H1 (cell line): Measurements from ENCODE around the gene SH3D19. TPM values are rescaled to one million over a fixed set of nuclear protein-coding genes. Genes with fewer than 3 reads are reported as not detected.

Experiments
- CTCF ChIA-PET: fragments of 300-600 bp; sonication (Branson Sonifier 250); formaldehyde crosslinking; loops from one replicate; lab custom pipeline; 2021; ENCODE audit not compliant: partially characterized antibody; lab: Charles Lee
- POLR2A ChIA-PET: fragments of 300-600 bp; sonication (Branson Sonifier 250); formaldehyde crosslinking; loops from one replicate; lab custom pipeline; 2021; ENCODE audit warnings: inconsistent platforms; ENCODE audit not compliant: partially characterized antibody; lab: Charles Lee
- DNase-seq, 2 experiments: peaks; one replicate each; pipeline versions ENCODE4 v3.0.0 to v3.0.0-alpha.2; 2010 to 2022; ENCODE audit warnings: low spot score in 2 of 2, low read depth in 1 of 2, mixed read lengths in 1 of 2
- FAIRE-seq: peaks from 2 replicates; lab custom pipeline; 2011; peaks lifted over from hg19 to GRCh38; lab: Jason Lieb, UNC
- H2AFZ ChIP-seq: 2 replicates; pipeline ENCODE4 v1.8.1; 2012; ENCODE audit warnings: low read length, inconsistent platforms
- H2AK5ac ChIP-seq: 2 replicates; pipeline ENCODE4 v1.6.1; 2013; ENCODE audit warnings: low read depth, low read length
- H2BK120ac ChIP-seq: replicated peaks from 2 replicates; pipeline ENCODE3; 2013; ENCODE audit warnings: low read depth, low read length, inconsistent platforms
- H2BK12ac ChIP-seq: 2 replicates; pipeline ENCODE4 v1.6.1; 2013; ENCODE audit warnings: low read depth, low read length
- H2BK15ac ChIP-seq: 2 replicates; pipeline ENCODE4 v1.6.1; 2013; ENCODE audit warnings: low read length
- H2BK20ac ChIP-seq: 2 replicates; pipeline ENCODE4 v1.6.1; 2013; ENCODE audit warnings: low read length
- H2BK5ac ChIP-seq: 2 replicates; pipeline ENCODE4 v1.6.1; 2013; ENCODE audit warnings: low read depth, low read length
- H3K14ac ChIP-seq: 2 replicates; pipeline ENCODE4 v1.6.1; 2013; ENCODE audit warnings: inconsistent platforms; ENCODE audit not compliant: insufficient read length
- H3K18ac ChIP-seq: 2 replicates; pipeline ENCODE4 v1.6.1; 2013; ENCODE audit warnings: low read length; ENCODE audit errors: extremely low read depth
- H3K23ac ChIP-seq: 2 replicates; pipeline ENCODE4 v1.6.1; 2013; ENCODE audit warnings: inconsistent platforms; ENCODE audit not compliant: insufficient read length
- H3K23me2 ChIP-seq: 2 replicates; pipeline ENCODE4 v1.6.1; 2013; ENCODE audit warnings: low read depth, low read length
- H3K27ac ChIP-seq: 2 replicates; pipeline ENCODE4 v1.6.1; 2011; ENCODE audit warnings: low read depth, low read length, inconsistent platforms
- H3K27me3 ChIP-seq, 4 experiments: replicated peaks in 1 of 4; 1 replicate in 1 of 4; 2 replicates in 3 of 4; pipeline versions ENCODE4 v1.6.1 to v1.8.1; 2011 to 2013; ENCODE audit warnings: low read length in 3 of 4, mild to moderate bottlenecking in 3 of 4, inconsistent platforms in 2 of 4, mixed read lengths in 2 of 4, moderate library complexity in 1 of 4; ENCODE audit not compliant: control insufficient read depth in 3 of 4, insufficient read depth in 3 of 4; ENCODE audit errors: extremely low read depth in 1 of 4
- H3K36me3 ChIP-seq, 4 experiments: 2 replicates each; pipeline versions ENCODE4 v1.6.1 to v1.8.1; 2011 to 2013; ENCODE audit warnings: mild to moderate bottlenecking in 4 of 4, low read length in 3 of 4, moderate library complexity in 2 of 4, control low read depth in 1 of 4, inconsistent platforms in 1 of 4; ENCODE audit not compliant: insufficient read depth in 4 of 4, control insufficient read depth in 2 of 4
- H3K4ac ChIP-seq: replicated peaks from 2 replicates; pipeline ENCODE3; 2013; ENCODE audit warnings: low read length, low read depth, mixed read lengths, inconsistent platforms; ENCODE audit not compliant: insufficient read length
- H3K4me1 ChIP-seq, 4 experiments: replicated peaks in 1 of 4; 1 replicate in 1 of 4; 2 replicates in 3 of 4; pipeline versions ENCODE4 v1.6.1 to v1.8.1; 2011 to 2013; ENCODE audit warnings: low read length in 3 of 4, inconsistent platforms in 2 of 4, mixed read lengths in 1 of 4; ENCODE audit not compliant: insufficient read depth in 4 of 4, control insufficient read depth in 3 of 4
- H3K4me2 ChIP-seq, 2 experiments: 2 replicates each; pipeline versions ENCODE4 v1.6.1 to v1.8.1; 2011 to 2013; ENCODE audit warnings: low read depth in 2 of 2, low read length in 2 of 2, control low read depth in 1 of 2, inconsistent platforms in 1 of 2, mild to moderate bottlenecking in 1 of 2; ENCODE audit not compliant: insufficient read depth in 1 of 2
- H3K4me3 ChIP-seq, 4 experiments: fragments of 200-600, 300-600 bp in 1 of 4; sonication (generic), shearing (Covaris generic), sonication (Bioruptor Twin) in 1 of 4; 2 replicates each; pipeline versions ENCODE4 v1.5.1 to v1.8.1; 2011 to 2016; ENCODE audit warnings: low read length in 4 of 4, low read depth in 3 of 4, control low read depth in 2 of 4, inconsistent platforms in 2 of 4, mild to moderate bottlenecking in 2 of 4, mixed read lengths in 1 of 4, moderate library complexity in 1 of 4; ENCODE audit not compliant: insufficient read depth in 2 of 4; ENCODE audit errors: extremely low read depth in 1 of 4
- H3K56ac ChIP-seq: replicated peaks from 2 replicates; pipeline ENCODE3; 2013; ENCODE audit warnings: low read depth, mild to moderate bottlenecking, mixed read lengths, low read length, inconsistent platforms; ENCODE audit not compliant: insufficient read length
- H3K79me1 ChIP-seq: 2 replicates; pipeline ENCODE4 v1.6.1; 2013; ENCODE audit warnings: low read depth, low read length, control low read depth
- H3K79me2 ChIP-seq, 2 experiments: 2 replicates each; pipeline versions ENCODE4 v1.6.1 to v1.8.1; 2012 to 2013; ENCODE audit warnings: low read length in 2 of 2, mild to moderate bottlenecking in 2 of 2, inconsistent platforms in 1 of 2; ENCODE audit not compliant: insufficient read depth in 2 of 2, control insufficient read depth in 1 of 2
- H3K9ac ChIP-seq, 4 experiments: replicated peaks in 1 of 4; 1 replicate in 1 of 4; 2 replicates in 3 of 4; pipeline versions ENCODE4 v1.6.1 to v1.8.1; 2011 to 2013; ENCODE audit warnings: low read depth in 3 of 4, low read length in 3 of 4, control low read depth in 2 of 4, mild to moderate bottlenecking in 2 of 4, moderate library complexity in 2 of 4, inconsistent platforms in 1 of 4; ENCODE audit errors: extremely low read depth in 1 of 4
- H3K9me3 ChIP-seq, 2 experiments: 2 replicates each; pipeline versions ENCODE4 v1.6.1 to v1.8.1; 2012 to 2013; ENCODE audit warnings: mild to moderate bottlenecking in 2 of 2, moderate library complexity in 2 of 2, control low read depth in 1 of 2, inconsistent platforms in 1 of 2, low read depth in 1 of 2, low read length in 1 of 2, mixed read lengths in 1 of 2; ENCODE audit not compliant: insufficient read depth in 2 of 2
- H4K20me1 ChIP-seq, 2 experiments: replicated peaks in 1 of 2; 2 replicates each; pipeline versions ENCODE3 to v1.8.1; 2011 to 2013; ENCODE audit warnings: inconsistent platforms in 2 of 2, low read length in 2 of 2, mild to moderate bottlenecking in 1 of 2; ENCODE audit not compliant: insufficient read depth in 2 of 2, control insufficient read depth in 1 of 2
- H4K5ac ChIP-seq: 2 replicates; pipeline ENCODE4 v1.6.1; 2013; ENCODE audit warnings: low read length, low read depth, mixed read lengths, inconsistent platforms; ENCODE audit not compliant: insufficient read length
- H4K8ac ChIP-seq: 2 replicates; pipeline ENCODE4 v1.8.0; 2013; ENCODE audit warnings: mild to moderate bottlenecking, moderate library complexity, low read length, inconsistent platforms; ENCODE audit not compliant: insufficient read depth; ENCODE audit errors: extremely low read depth
- H4K91ac ChIP-seq: replicated peaks from 2 replicates; pipeline ENCODE3; 2013; ENCODE audit warnings: low read length, mixed read lengths, inconsistent platforms; ENCODE audit not compliant: insufficient read length
- ASH2L ChIP-seq: fragments of 200-600, 300-600 bp; sonication (generic); IDR thresholded peaks from one replicate; pipeline ENCODE4 v1.7.1; 2017; ENCODE audit warnings: low read length
- BRCA1 ChIP-seq: IDR thresholded peaks from 2 replicates; pipeline ENCODE4 v1.6.1; 2012; ENCODE audit warnings: low read depth, low read length, improper control_type of control experiment
- CREB1 ChIP-seq: IDR thresholded peaks from 2 replicates; pipeline ENCODE4 v1.6.1; 2012; ENCODE audit warnings: inconsistent platforms
- JUND ChIP-seq: IDR thresholded peaks from 2 replicates; pipeline ENCODE4 v1.6.1; 2011; ENCODE audit warnings: mild to moderate bottlenecking, improper control_type of control experiment, low read length
- KDM5A ChIP-seq: fragments of 200-600 bp; IDR thresholded peaks from 2 replicates; pipeline ENCODE4 v1.7.1; 2012; ENCODE audit warnings: mild to moderate bottlenecking, low read length, inconsistent platforms, mixed read lengths
- RAD21 ChIP-seq, 2 experiments: IDR thresholded peaks in 1 of 2; conservative IDR thresholded peaks in 1 of 2; 2 replicates each; pipeline ENCODE4 v1.6.1; 2011; ENCODE audit warnings: low read depth in 2 of 2, low read length in 2 of 2, improper control_type of control experiment in 1 of 2, inconsistent platforms in 1 of 2, mild to moderate bottlenecking in 1 of 2, moderate library complexity in 1 of 2
- RNF2 ChIP-seq: fragments of 200-900, 300-1000 bp; sonication (generic); IDR thresholded peaks from 2 replicates; pipeline ENCODE4 v1.7.1; 2016; ENCODE audit warnings: borderline replicate concordance, low read depth, mild to moderate bottlenecking, antibody characterized with exemption, low read length; ENCODE audit not compliant: poor library complexity, severe bottlenecking; ENCODE audit errors: missing control alignments
- SIN3A ChIP-seq, 2 experiments: IDR thresholded peaks in 1 of 2; conservative IDR thresholded peaks in 1 of 2; 2 replicates each; pipeline ENCODE4 v1.6.1; 2011 to 2012; ENCODE audit warnings: low read length in 2 of 2, improper control_type of control experiment in 1 of 2, low read depth in 1 of 2, mild to moderate bottlenecking in 1 of 2
- SIRT6 ChIP-seq: IDR thresholded peaks from one replicate; pipeline ENCODE4 v1.7.1; 2012; ENCODE audit warnings: low read length, inconsistent platforms
- SUZ12 ChIP-seq: fragments of 200-600 bp; sonication (generic); IDR thresholded peaks from 2 replicates; pipeline ENCODE4 v1.6.1; 2012; ENCODE audit warnings: mild to moderate bottlenecking, inconsistent platforms, low read length, moderate library complexity, mixed read lengths
- WGBS, 2 experiments: shearing (Covaris generic) in 1 of 2; methylation state at CpG; one replicate each; pipeline versions ENCODE4 v1.1.6 to v1.1.7; 2013 to 2015; ENCODE audit warnings: low lambda C conversion rate in 2 of 2, mixed read lengths in 2 of 2, inconsistent platforms in 1 of 2, low coverage in 1 of 2, missing lambda C conversion rate in 1 of 2; ENCODE audit not compliant: insufficient replicate concordance in 2 of 2, insufficient coverage in 1 of 2, insufficient read length in 1 of 2; ENCODE audit errors: extremely low coverage in 1 of 2, missing lambda C conversion rate in 1 of 2; 5-methylcytosine and 5-hydroxymethylcytosine counted together
- polyA plus RNA-seq, 7 experiments: library from polyadenylated mRNA; depleted of rRNA in 3 of 7; stranded (reverse) in 5 of 7; unstranded in 2 of 7; fragments of >200 nt in 5 of 7; fragments of 200-250 nt in 2 of 7; gene quantifications; 1 replicate in 5 of 7; 2 replicates in 1 of 7; 4 replicates in 1 of 7; pipeline versions ENCODE4 v1.2.1 to v1.2.3, GENCODE V29; 2011 to 2013; ENCODE audit warnings: missing spikeins in 2 of 7, mixed read lengths in 2 of 7
- total RNA-seq: library from RNA; stranded (reverse); fragmentation: NEBNext Ultra II Directional; extraction: Animal tissue kit (Norgen Biotek cat#: 25700); gene quantifications from 2 replicates; pipeline ENCODE4 v1.2.1, GENCODE V29; 2021
- TF ChIP-seq, protein P1 (sequence below): IDR thresholded peaks from 2 replicates; pipeline ENCODE4 v1.6.1; 2012; ENCODE audit warnings: inconsistent platforms

SH3D19 gene
- total and polyA plus RNA-seq, 2 of the 8 experiments (the other 6 are each of a cell fraction or from before 2014, with no cell fraction given): 11.7 to 51.3 TPM

DNA sequence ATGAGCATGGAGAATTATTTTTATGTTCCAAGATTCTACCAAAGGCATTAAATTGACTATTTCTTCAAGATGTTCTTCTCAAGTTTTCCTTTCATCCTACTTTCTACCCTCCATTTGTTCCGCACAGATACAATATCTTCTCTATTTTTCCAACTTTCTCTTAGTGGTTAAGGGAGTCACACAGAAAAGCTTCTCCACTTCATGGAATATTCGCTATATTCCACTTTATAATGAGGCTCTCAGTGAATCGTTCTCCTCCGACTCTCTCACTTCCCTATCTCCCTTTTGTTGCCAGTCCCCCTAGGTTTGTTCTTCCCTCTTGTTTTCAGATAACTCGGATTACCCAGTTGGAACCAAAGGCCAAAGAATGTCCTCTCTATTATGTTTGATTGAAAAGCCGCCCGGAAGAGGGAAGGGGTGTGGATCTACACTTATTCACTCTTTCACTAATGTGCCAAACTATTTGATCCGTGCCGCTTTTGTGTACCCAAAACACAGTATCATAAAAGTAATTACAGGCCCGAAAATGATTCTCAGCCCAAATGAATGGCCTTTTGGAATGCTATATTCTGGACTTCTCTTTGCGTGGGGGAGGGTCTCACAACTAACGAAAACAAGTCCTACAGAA, 1.2 kb downstream of the SH3D19 start:
- Histone ChIP-seq H2BK12ac (peak overlapping the region; percentile 71; the same call in 1 of the 2 replicates), H2BK20ac (no peak overlapping the region), H2AFZ (no peak overlapping the region), H3K4me3 (peak overlapping the region; percentile 65 to 86 (median 82)), H4K91ac (no peak overlapping the region), H3K27ac (peak overlapping the region; percentile 85), H4K8ac (no peak overlapping the region), H2BK5ac (peak overlapping the region; percentile 6; the same call in 1 of the 2 replicates), H2BK15ac (no peak overlapping the region), H3K9me3 (no peaks in the 10 kb centered on the region), H3K18ac (no peak overlapping the region), H3K79me2 (peaks cover 5 to 50% of the 10 kb centered on the region in 2 experiments; a peak in 3 of 4 replicates), H2AK5ac (0 out of 2 replicates have a peak overlapping the region, but pooled peaks have one; percentile 39), H2BK120ac (no peak overlapping the region), H4K20me1 (peaks cover 0 to 3% of the 10 kb centered on the region in 2 experiments), H3K23ac (no peak overlapping the region), H3K56ac (no peak overlapping the region), H3K14ac (no peak overlapping the region), H3K23me2 (peaks cover 4% of the 10 kb centered on the region; the same call in 1 of the 2 replicates), H3K4ac (no peak overlapping the region), H3K27me3 (no peaks in the 10 kb centered on the region), H3K9ac (peak overlapping the region; percentile 20 to 77 (median 67)), H3K4me1 (peaks cover 2 to 8% (median 6%) of the 10 kb centered on the region in 4 experiments; a peak in 4 of 7 replicates), H3K79me1 (0 out of 2 replicates have a peak, but pooled peaks cover 2% of the 10 kb centered on the region), H4K5ac (peak overlapping the region; percentile 20), H3K4me2 (peak overlapping the region; percentile 67 to 93), H3K36me3 (no peaks in the 10 kb centered on the region; a peak in 1 of 8 replicates)
- DNase-seq (no peak), FAIRE-seq (peak; percentile 90)
- 2% methylated on average over 12 of the region's 12 CpGs; no CpG with 5 or more reads in 1 of the 2 experiments for WGBS, 2 experiments
- 0 out of 4 replicates have a peak, but pooled peaks of 1 of the 2 experiments have one; percentile 57 for TF ChIP-seq SIN3A (conservative IDR thresholded peaks at IDR 0.05 in 1 of 2, IDR thresholded peaks at IDR 0.05 in 1 of 2; ENCODE audit: low read depth in 1 of 2, low read length in 2 of 2)
- TF ChIP-seq SUZ12: no peak
- TF ChIP-seq KDM5A: no peak
- TF ChIP-seq BRCA1: no peak
- TF ChIP-seq SIRT6: no peak
- peak; percentile 88 for TF ChIP-seq ASH2L
- TF ChIP-seq RNF2: no peak
- 0 out of 4 replicates have a peak, but pooled peaks of 1 of the 2 experiments have one; percentile 2 for TF ChIP-seq RAD21 (IDR thresholded peaks at IDR 0.05 in 1 of 2, conservative IDR thresholded peaks at IDR 0.05 in 1 of 2; ENCODE audit: low read depth in 2 of 2, low read length in 2 of 2)
- no peak for TF ChIP-seq JUND
- TF ChIP-seq, protein P1, sequence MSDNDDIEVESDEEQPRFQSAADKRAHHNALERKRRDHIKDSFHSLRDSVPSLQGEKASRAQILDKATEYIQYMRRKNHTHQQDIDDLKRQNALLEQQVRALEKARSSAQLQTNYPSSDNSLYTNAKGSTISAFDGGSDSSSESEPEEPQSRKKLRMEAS: no peak
- TF ChIP-seq CREB1: no peak
- ChIA-PET CTCF (interaction anchor here (1.1 to 3.8 kb wide), 5 partner anchors 20 to 301 kb away, joined by 3 to 21 read pairs (median 4); partner anchors contain the start of gene PRSS48), POLR2A (interaction anchor here (0.8 to 4.4 kb wide), 23 partner anchors 7 to 286 kb away, joined by 3 to 30 read pairs (median 6); partner anchors contain the start of genes FHIP1A and PRSS48)
